HG03460 (cell line): ENCODE measurements around the gene ANKFN1.
A peak's percentile ranks its signal among the peaks of the same experiment; 100 is the strongest.
"Not testable (repeated sequence)": the region's sequence is repeated elsewhere in the genome, so short reads cannot be mapped to it uniquely, and the experiment has no call there.

ENCODE experiments used
- ATAC-seq: cut with Tn5 transposase; IDR thresholded peaks from one replicate; pipeline ENCODE4 v1.9.1; 2021; ENCODE audit not compliant: unreplicated experiment

Gene ANKFN1

GRCh38 chr17:56319531-56319930, 166.3 kb downstream of the ANKFN1 start:
- peak; percentile 57 for ATAC-seq

- ATAC-seq: no peak
Measured at GRCh38 chr17:56320443-56320842, 167.2 kb downstream of the ANKFN1 start.

GRCh38 chr17:56322991-56323390, 169.7 kb downstream of the ANKFN1 start:
- no peak for ATAC-seq

GRCh38 chr17:56324676-56325075, 171.4 kb downstream of the ANKFN1 start:
- ATAC-seq: no peak

GRCh38 chr17:56325313-56326000, 172.2 kb downstream of the ANKFN1 start:
- ATAC-seq: no peak

- ATAC-seq: no peak
Measured at GRCh38 chr17:56326001-56326359, 172.7 kb downstream of the ANKFN1 start.

- ATAC-seq: no peak
Measured at GRCh38 chr17:56347639-56348038, 194.4 kb downstream of the ANKFN1 start.

- no peak for ATAC-seq
Measured at GRCh38 chr17:56350592-56350991, 197.3 kb downstream of the ANKFN1 start.

GRCh38 chr17:56351675-56352074, 198.4 kb downstream of the ANKFN1 start:
- ATAC-seq: no peak

- no peak for ATAC-seq
Measured at GRCh38 chr17:56358651-56359050, 205.4 kb downstream of the ANKFN1 start.

GRCh38 chr17:56359518-56359917, 206.2 kb downstream of the ANKFN1 start:
- ATAC-seq: no peak

- ATAC-seq: no peak
Measured at GRCh38 chr17:56367366-56367765, 214.1 kb downstream of the ANKFN1 start.

GRCh38 chr17:56373981-56374833, 220.9 kb downstream of the ANKFN1 start:
- no peak for ATAC-seq

- ATAC-seq: no peak
Measured at GRCh38 chr17:56389356-56389755, 236.1 kb downstream of the ANKFN1 start.

- ATAC-seq: no peak
Measured at GRCh38 chr17:56392321-56392720, 239.0 kb downstream of the ANKFN1 start.

GRCh38 chr17:56393156-56393555, 239.9 kb downstream of the ANKFN1 start:
- no peak for ATAC-seq

- ATAC-seq: no peak
Measured at GRCh38 chr17:56395787-56396186, 242.5 kb downstream of the ANKFN1 start.

GRCh38 chr17:56407086-56407485, 253.8 kb downstream of the ANKFN1 start:
- ATAC-seq: no peak

GRCh38 chr17:56412356-56412755, 259.1 kb downstream of the ANKFN1 start:
- ATAC-seq: not testable (repeated sequence)

GRCh38 chr17:56416682-56417351, 263.5 kb downstream of the ANKFN1 start:
- ATAC-seq: no peak

- ATAC-seq: no peak
Measured at GRCh38 chr17:56424005-56424404, 270.7 kb downstream of the ANKFN1 start.

- no peak for ATAC-seq
Measured at GRCh38 chr17:56424543-56425044, 271.3 kb downstream of the ANKFN1 start.
